GM23338 (cell line): ENCODE results near the gene ZNF383.

Experiments used
- CTCF ChIP-seq, 2 experiments: fragments of 200-600 bp in 1 of 2; sonication (generic) in 1 of 2; conservative IDR thresholded peaks; 2 replicates each; pipeline versions ENCODE4 v1.5.1 to v1.6.1; 2016 to 2017; ENCODE audit warnings: antibody characterized with exemption in 2 of 2, low read depth in 2 of 2, mild to moderate bottlenecking in 2 of 2, moderate library complexity in 1 of 2
- JUNB ChIP-seq: IDR thresholded peaks from one replicate; pipeline ENCODE4 v1.6.1; 2016; ENCODE audit warnings: antibody characterized with exemption; ENCODE audit not compliant: unreplicated experiment
- TF ChIP-seq, protein P1 (sequence below): IDR thresholded peaks from one replicate; pipeline ENCODE4 v1.6.1; 2018; ENCODE audit warnings: antibody characterized with exemption; ENCODE audit not compliant: unreplicated experiment

DNA sequence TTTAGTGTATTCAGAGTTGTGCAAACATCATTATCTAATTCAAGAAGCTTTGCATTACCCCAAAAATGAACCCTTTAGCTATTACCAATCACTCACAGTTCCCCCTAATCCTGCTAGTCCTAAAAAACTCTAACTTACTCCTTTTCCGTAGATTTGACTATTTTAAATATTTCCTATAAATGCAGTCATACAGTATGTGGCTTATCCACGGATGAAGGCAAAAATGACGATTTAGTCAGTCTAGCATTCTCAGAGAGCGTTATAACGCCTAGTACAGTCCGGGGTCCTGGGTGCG, 587 bp upstream of the ZNF383 start:
- TF ChIP-seq, protein P1, sequence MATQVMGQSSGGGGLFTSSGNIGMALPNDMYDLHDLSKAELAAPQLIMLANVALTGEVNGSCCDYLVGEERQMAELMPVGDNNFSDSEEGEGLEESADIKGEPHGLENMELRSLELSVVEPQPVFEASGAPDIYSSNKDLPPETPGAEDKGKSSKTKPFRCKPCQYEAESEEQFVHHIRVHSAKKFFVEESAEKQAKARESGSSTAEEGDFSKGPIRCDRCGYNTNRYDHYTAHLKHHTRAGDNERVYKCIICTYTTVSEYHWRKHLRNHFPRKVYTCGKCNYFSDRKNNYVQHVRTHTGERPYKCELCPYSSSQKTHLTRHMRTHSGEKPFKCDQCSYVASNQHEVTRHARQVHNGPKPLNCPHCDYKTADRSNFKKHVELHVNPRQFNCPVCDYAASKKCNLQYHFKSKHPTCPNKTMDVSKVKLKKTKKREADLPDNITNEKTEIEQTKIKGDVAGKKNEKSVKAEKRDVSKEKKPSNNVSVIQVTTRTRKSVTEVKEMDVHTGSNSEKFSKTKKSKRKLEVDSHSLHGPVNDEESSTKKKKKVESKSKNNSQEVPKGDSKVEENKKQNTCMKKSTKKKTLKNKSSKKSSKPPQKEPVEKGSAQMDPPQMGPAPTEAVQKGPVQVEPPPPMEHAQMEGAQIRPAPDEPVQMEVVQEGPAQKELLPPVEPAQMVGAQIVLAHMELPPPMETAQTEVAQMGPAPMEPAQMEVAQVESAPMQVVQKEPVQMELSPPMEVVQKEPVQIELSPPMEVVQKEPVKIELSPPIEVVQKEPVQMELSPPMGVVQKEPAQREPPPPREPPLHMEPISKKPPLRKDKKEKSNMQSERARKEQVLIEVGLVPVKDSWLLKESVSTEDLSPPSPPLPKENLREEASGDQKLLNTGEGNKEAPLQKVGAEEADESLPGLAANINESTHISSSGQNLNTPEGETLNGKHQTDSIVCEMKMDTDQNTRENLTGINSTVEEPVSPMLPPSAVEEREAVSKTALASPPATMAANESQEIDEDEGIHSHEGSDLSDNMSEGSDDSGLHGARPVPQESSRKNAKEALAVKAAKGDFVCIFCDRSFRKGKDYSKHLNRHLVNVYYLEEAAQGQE = no peak
- TF ChIP-seq CTCF (conservative IDR thresholded peaks at IDR 0.05; ENCODE audit: low read depth in 2 of 2) = no peak
- no peak for TF ChIP-seq JUNB
